K562 (cell line): ENCODE measurements around the gene LAMA3. TPM values are rescaled to one million over a fixed set of nuclear protein-coding genes. Genes with fewer than 3 reads are reported as not detected.

ENCODE experiments used
- ATAC-seq: fragments of 200-7000 bp; cut with Tn5 transposase; 3 replicates; pipeline ENCODE4 v1.9.1; 2020; ENCODE audit warnings: moderate library complexity
- BruUV-seq: library from RNA; stranded (reverse); fragments of 400-500 nt; replicated peaks from 2 replicates; lab custom pipeline; 2021; lab: Mats Ljungman, UMichigan
- CTCF ChIA-PET: fragments of 300-600 bp; formaldehyde crosslinking; extraction: SDS; loops from one replicate; lab custom pipeline; 2021; ENCODE audit warnings: low intra/inter-chr PET ratio; lab: Yijun Ruan, JAX
- POLR2A ChIA-PET: fragments of 300-600, 350-650 bp; sonication (Branson Sonifier 250); formaldehyde crosslinking; extraction: SDS; loops from one replicate; lab custom pipeline; 2021; ENCODE audit warnings: antibody characterized with exemption, inconsistent platforms; lab: Yijun Ruan, JAX
- DNase-seq, 4 experiments: peaks; one replicate each; pipeline versions ENCODE4 v3.0.0 to v3.0.0-alpha.2; 2011 to 2018; ENCODE audit warnings: low spot score in 3 of 4, mixed read lengths in 3 of 4; ENCODE audit errors: extremely low read depth in 1 of 4
- FAIRE-seq: peaks from 2 replicates; lab custom pipeline; 2011; peaks lifted over from hg19 to GRCh38; lab: Jason Lieb, UNC
- H2AFZ ChIP-seq: 2 replicates; pipeline ENCODE4 v1.6.0; 2011; ENCODE audit warnings: low read depth, low read length, control low read depth, inconsistent platforms
- H3K27ac ChIP-seq: fragments of 200-600 bp; 3 replicates; pipeline ENCODE4 v1.8.0; 2011; ENCODE audit warnings: low read depth, mild to moderate bottlenecking, control low read depth, inconsistent platforms, low read length, moderate library complexity, mixed read lengths; ENCODE audit errors: extremely low read depth
- H3K27me3 ChIP-seq, 2 experiments: fragments of 300-600 bp in 1 of 2; 2 replicates in 1 of 2; 3 replicates in 1 of 2; pipeline versions ENCODE4 v1.6.0 to v1.8.0; 2011; ENCODE audit warnings: inconsistent platforms in 2 of 2, low read length in 2 of 2, mild to moderate bottlenecking in 1 of 2, mixed read lengths in 1 of 2, moderate library complexity in 1 of 2; ENCODE audit not compliant: control insufficient read depth in 2 of 2, insufficient read depth in 2 of 2
- H3K36me3 ChIP-seq: fragments of 300-600 bp; 3 replicates; pipeline ENCODE4 v1.8.0; 2011; ENCODE audit warnings: mild to moderate bottlenecking, low read length, inconsistent platforms; ENCODE audit not compliant: control insufficient read depth, insufficient read depth
- H3K4me1 ChIP-seq, 2 experiments: fragments of 200-600 bp in 1 of 2; replicated peaks in 1 of 2; 2 replicates in 1 of 2; 3 replicates in 1 of 2; pipeline versions ENCODE4 v1.5.1 to v1.8.0; 2011; ENCODE audit warnings: inconsistent platforms in 2 of 2, low read length in 2 of 2, mild to moderate bottlenecking in 1 of 2, mixed read lengths in 1 of 2, moderate library complexity in 1 of 2; ENCODE audit not compliant: control insufficient read depth in 2 of 2, insufficient read depth in 2 of 2
- H3K4me2 ChIP-seq: 2 replicates; pipeline ENCODE4 v1.6.1; 2011; ENCODE audit warnings: low read length, control low read depth, inconsistent platforms, mixed read lengths; ENCODE audit not compliant: insufficient read depth
- H3K4me3 ChIP-seq: fragments of 200-600 bp; sonication (generic), shearing (Covaris generic); 2 replicates; pipeline ENCODE4 v1.5.1; 2016; ENCODE audit warnings: control low read depth, inconsistent platforms
- H3K79me2 ChIP-seq: fragments of 200-600 bp; 3 replicates; pipeline ENCODE4 v1.8.0; 2011; ENCODE audit warnings: low read length, inconsistent platforms; ENCODE audit not compliant: control insufficient read depth, insufficient read depth
- H3K9ac ChIP-seq, 2 experiments: 2 replicates each; pipeline versions ENCODE4 v1.6.0 to v1.6.1; 2011; ENCODE audit warnings: low read depth in 2 of 2, low read length in 2 of 2, control low read depth in 1 of 2, inconsistent platforms in 1 of 2, mild to moderate bottlenecking in 1 of 2, mixed read lengths in 1 of 2; ENCODE audit not compliant: insufficient read depth in 1 of 2
- H3K9me1 ChIP-seq: one replicate; pipeline ENCODE4 v1.6.0; 2011; ENCODE audit warnings: inconsistent platforms, mild to moderate bottlenecking, low read length, moderate library complexity; ENCODE audit not compliant: control insufficient read depth, insufficient read depth
- H3K9me3 ChIP-seq: replicated peaks from 2 replicates; pipeline ENCODE4 v1.5.1; 2011; ENCODE audit warnings: low read depth, low read length, inconsistent platforms; ENCODE audit not compliant: control insufficient read depth, insufficient read depth
- H4K20me1 ChIP-seq: replicated peaks from 2 replicates; pipeline ENCODE4 v1.6.1; 2011; ENCODE audit warnings: low read length, inconsistent platforms, mixed read lengths; ENCODE audit not compliant: control insufficient read depth, insufficient read depth
- E2F1 ChIP-seq: sonication (generic); formaldehyde crosslinking; IDR thresholded peaks from 2 replicates; pipeline ENCODE4 v1.8.1; 2023; ENCODE audit warnings: mild to moderate bottlenecking, missing genetic modification reagents, moderate library complexity
- HMGXB4 ChIP-seq: sonication (generic); formaldehyde crosslinking; IDR thresholded peaks from 2 replicates; pipeline ENCODE4 v1.8.1; 2023; ENCODE audit warnings: mild to moderate bottlenecking, missing genetic modification reagents
- MLX ChIP-seq, 2 experiments: fragments of 450-650 bp in 1 of 2; sonication (generic) in 1 of 2; formaldehyde crosslinking; conservative IDR thresholded peaks; 2 replicates each; pipeline versions ENCODE4 v1.4.0 to v1.8.1; 2020 to 2022; ENCODE audit warnings: mild to moderate bottlenecking in 1 of 2, missing genetic modification reagents in 1 of 2
- NFRKB ChIP-seq: fragments of 450-650 bp; IDR thresholded peaks from 2 replicates; pipeline ENCODE4 v1.6.1; 2016; ENCODE audit warnings: low read depth
- SIN3B ChIP-seq: fragments of 450-650 bp; IDR thresholded peaks from 2 replicates; pipeline ENCODE4 v1.6.1; 2017; ENCODE audit warnings: low read depth, mild to moderate bottlenecking, moderate library complexity
- ZZZ3 ChIP-seq: fragments of 450-650 bp; IDR thresholded peaks from 2 replicates; pipeline ENCODE4 v1.6.1; 2016; ENCODE audit warnings: antibody characterized with exemption, mild to moderate bottlenecking, moderate library complexity
- WGBS: fragments of 100-300 bp; shearing (Covaris generic); methylation state at CpG from one replicate; pipeline ENCODE4 v1.1.6; 2016; ENCODE audit warnings: low coverage, mixed read lengths; ENCODE audit not compliant: insufficient coverage; ENCODE audit errors: missing lambda C conversion rate; 5-methylcytosine and 5-hydroxymethylcytosine counted together
- in situ Hi-C: fragments of 300-500 bp; cut with MboI; formaldehyde crosslinking; loops from 4 replicates; pipeline ENCODE4 v1.15.0; 2018; ENCODE audit warnings: inconsistent platforms, mixed read lengths
- intact Hi-C: fragments of 100-400 bp; cut with micrococcal nuclease; formaldehyde crosslinking; loops from 2 replicates; pipeline ENCODE4 v1.14.2; 2022
- polyA plus RNA-seq, 8 experiments: library from polyadenylated mRNA; depleted of rRNA in 4 of 8; stranded (reverse) in 5 of 8; unstranded in 3 of 8; fragments of >200 nt; fragmentation: Nextera tagmentation in 2 of 8; fragmentation: Illumina TruSeq in 1 of 8; extraction: Ambion mirVana in 2 of 8; extraction: Trizol in 1 of 8; gene quantifications; 2 replicates each; pipeline versions ENCODE4 v1.2.1 to v1.2.3, GENCODE V29; 2011 to 2014; ENCODE audit warnings: inconsistent platforms in 1 of 8, missing spikeins in 1 of 8
- total RNA-seq, 7 experiments: library from RNA; depleted of rRNA in 6 of 7; stranded (reverse); fragments of >200 nt in 6 of 7; fragmentation: Illumina TruSeq in 2 of 7; extraction: Trizol in 2 of 7; gene quantifications; 2 replicates each; pipeline versions ENCODE4 v1.2.1 to v1.2.3, GENCODE V29; 2011 to 2021; ENCODE audit warnings: low replicate concordance in 1 of 7

The LAMA3 gene
- total and polyA plus RNA-seq, 9 of the 15 experiments (the other 6 are each of a cell fraction or from before 2014, with no cell fraction given): 0.07 TPM; not detected in 8

- Histone ChIP-seq H3K4me1 (no peaks in the 10 kb centered on the region; a peak in 1 of 5 replicates), H3K27ac (no peak overlapping the region), H3K4me3 (no peak overlapping the region), H3K9ac (no peak overlapping the region; a peak in 1 of 4 replicates), H4K20me1 (no peaks in the 10 kb centered on the region), H2AFZ (no peak overlapping the region), H3K4me2 (no peak overlapping the region), H3K36me3 (no peaks in the 10 kb centered on the region), H3K27me3 (peaks cover 0 to 16% of the 10 kb centered on the region in 2 experiments; a peak in 2 of 5 replicates), H3K9me1 (no peaks in the 10 kb centered on the region), H3K79me2 (no peaks in the 10 kb centered on the region), H3K9me3 (no peaks in the 10 kb centered on the region)
- FAIRE-seq (no peak), DNase-seq (no peak), ATAC-seq (no peak)
- in situ Hi-C loops (no loop called here), intact Hi-C loops (no loop called here)
- POLR2A ChIA-PET: interaction anchor here (1.1 kb wide), 1 partner anchor 12 kb away, joined by 3 read pairs; no protein-coding TSS in a partner anchor
- CTCF ChIA-PET: no interaction called here
- 5% methylated on average over 14 of the region's 14 CpGs for WGBS
- BruUV-seq: no TSS peak
- TF ChIP-seq E2F1 (no peak), ZZZ3 (no peak), SIN3B (no peak), HMGXB4 (CRISPR knock-in tag) (no peak), NFRKB (no peak), MLX (CRISPR knock-in tag; conservative IDR thresholded peaks at IDR 0.05) (no peak)
Observed at GRCh38 chr18:23842305-23842704, 153.1 kb downstream of the LAMA3 start.
